A673 (cell line): ENCODE data around the gene HNF1B. TPM values are rescaled to one million over a fixed set of nuclear protein-coding genes. Genes with fewer than 3 reads are reported as not detected.

Source experiments
- BruUV-seq: library from RNA; stranded (reverse); fragments of 400-500 nt; replicated peaks from 2 replicates; lab custom pipeline; 2021; lab: Mats Ljungman, UMichigan
- CTCF ChIA-PET: fragments of 300-600 bp; sonication (Branson Sonifier 250); formaldehyde crosslinking; loops from one replicate; lab custom pipeline; 2022; ENCODE audit warnings: antibody characterized with exemption; lab: Charles Lee
- POLR2A ChIA-PET: fragments of 300-600 bp; sonication (Branson Sonifier 250); formaldehyde crosslinking; loops from one replicate; lab custom pipeline; 2022; ENCODE audit warnings: antibody characterized with exemption; ENCODE audit not compliant: low non-redundant PET; lab: Charles Lee
- DNase-seq: peaks from one replicate; pipeline ENCODE4 v3.0.0-alpha.2; 2015; ENCODE audit warnings: low spot score
- H3K27ac ChIP-seq: fragments of 200-600 bp; sonication (generic); 2 replicates; pipeline ENCODE4 v1.5.1; 2016; ENCODE audit warnings: mixed run types, low read depth, mild to moderate bottlenecking, mixed read lengths, antibody characterized with exemption, low read length; ENCODE audit not compliant: poor library complexity, severe bottlenecking
- H3K27me3 ChIP-seq: fragments of 200-600 bp; sonication (generic); replicated peaks from 2 replicates; pipeline ENCODE4 v1.6.1; 2017; ENCODE audit warnings: mixed run types, low read depth, mild to moderate bottlenecking, mixed read lengths, antibody characterized with exemption, low read length; ENCODE audit not compliant: insufficient read depth, poor library complexity
- H3K36me3 ChIP-seq: fragments of 200-600 bp; sonication (generic); 2 replicates; pipeline ENCODE4 v1.6.1; 2016; ENCODE audit warnings: mixed run types, mild to moderate bottlenecking, mixed read lengths, antibody characterized with exemption, low read length; ENCODE audit not compliant: insufficient read depth, poor library complexity, severe bottlenecking
- H3K4me1 ChIP-seq: fragments of 200-600 bp; sonication (generic); 2 replicates; pipeline ENCODE4 v1.6.1; 2017; ENCODE audit warnings: mixed run types, mild to moderate bottlenecking, mixed read lengths, antibody characterized with exemption, low read length; ENCODE audit not compliant: insufficient read depth, poor library complexity, severe bottlenecking
- H3K4me3 ChIP-seq: fragments of 200-600 bp; sonication (generic); 2 replicates; pipeline ENCODE4 v1.5.1; 2016; ENCODE audit warnings: low read depth, mixed run types, mild to moderate bottlenecking, mixed read lengths, low read length; ENCODE audit not compliant: poor library complexity, severe bottlenecking
- H3K9me3 ChIP-seq: fragments of 200-600 bp; sonication (generic); 2 replicates; pipeline ENCODE4 v1.6.1; 2016; ENCODE audit warnings: mixed run types, low read depth, mild to moderate bottlenecking, mixed read lengths, antibody characterized with exemption, low read length; ENCODE audit not compliant: poor library complexity, severe bottlenecking
- EZH2 ChIP-seq: fragments of 200-600 bp; sonication (generic); IDR thresholded peaks from 2 replicates; pipeline ENCODE4 v1.6.1; 2017; ENCODE audit warnings: borderline replicate concordance, low read depth, mild to moderate bottlenecking, mixed read lengths, antibody characterized with exemption, low read length; ENCODE audit not compliant: poor library complexity, severe bottlenecking
- intact Hi-C: fragments of 100-400 bp; cut with micrococcal nuclease; formaldehyde crosslinking; loops from one replicate; pipeline ENCODE4 v1.10.0; 2022; ENCODE audit not compliant: unreplicated experiment
- total RNA-seq: library from RNA; stranded (reverse); gene quantifications from 2 replicates; pipeline ENCODE4 v1.2.3, GENCODE V29; 2021
- TF ChIP-seq, protein P1 (sequence below): fragments of 300-800, 200-600 bp; sonication (generic); conservative IDR thresholded peaks from 2 replicates; pipeline ENCODE4 v1.5.1; 2017; ENCODE audit warnings: low read depth, mild to moderate bottlenecking, antibody characterized with exemption, low read length, moderate library complexity, mixed read lengths

The HNF1B gene
- total RNA-seq, 1 experiment from 2014 or later, result not detected

DNA sequence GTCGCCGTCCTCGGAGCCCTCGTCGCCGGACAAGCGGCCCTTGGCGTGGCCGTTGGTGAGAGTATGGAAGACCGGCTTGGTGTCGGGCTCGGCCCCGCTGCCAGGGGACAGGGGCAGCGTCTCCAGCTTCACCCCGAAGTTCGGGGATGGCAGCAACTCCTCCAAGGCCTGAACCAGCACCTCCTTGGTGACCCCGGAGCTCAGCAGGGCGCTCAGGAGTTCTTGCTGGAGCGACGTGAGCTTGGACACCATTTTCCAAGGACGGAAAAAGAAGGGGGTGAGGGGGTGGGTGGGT is 279 bp downstream of the HNF1B start:
- Histone ChIP-seq H3K4me1 (no peaks in the 10 kb centered on the region), H3K27ac (no peak overlapping the region), H3K27me3 (peaks cover 87% of the 10 kb centered on the region), H3K36me3 (no peaks in the 10 kb centered on the region), H3K9me3 (no peaks in the 10 kb centered on the region), H3K4me3 (no peak overlapping the region)
- CTCF ChIA-PET, result no interaction called here
- intact Hi-C loops, result no loop called here
- TF ChIP-seq, protein P1, sequence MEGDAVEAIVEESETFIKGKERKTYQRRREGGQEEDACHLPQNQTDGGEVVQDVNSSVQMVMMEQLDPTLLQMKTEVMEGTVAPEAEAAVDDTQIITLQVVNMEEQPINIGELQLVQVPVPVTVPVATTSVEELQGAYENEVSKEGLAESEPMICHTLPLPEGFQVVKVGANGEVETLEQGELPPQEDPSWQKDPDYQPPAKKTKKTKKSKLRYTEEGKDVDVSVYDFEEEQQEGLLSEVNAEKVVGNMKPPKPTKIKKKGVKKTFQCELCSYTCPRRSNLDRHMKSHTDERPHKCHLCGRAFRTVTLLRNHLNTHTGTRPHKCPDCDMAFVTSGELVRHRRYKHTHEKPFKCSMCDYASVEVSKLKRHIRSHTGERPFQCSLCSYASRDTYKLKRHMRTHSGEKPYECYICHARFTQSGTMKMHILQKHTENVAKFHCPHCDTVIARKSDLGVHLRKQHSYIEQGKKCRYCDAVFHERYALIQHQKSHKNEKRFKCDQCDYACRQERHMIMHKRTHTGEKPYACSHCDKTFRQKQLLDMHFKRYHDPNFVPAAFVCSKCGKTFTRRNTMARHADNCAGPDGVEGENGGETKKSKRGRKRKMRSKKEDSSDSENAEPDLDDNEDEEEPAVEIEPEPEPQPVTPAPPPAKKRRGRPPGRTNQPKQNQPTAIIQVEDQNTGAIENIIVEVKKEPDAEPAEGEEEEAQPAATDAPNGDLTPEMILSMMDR, result no peak
- TF ChIP-seq EZH2, result peak; percentile 63
- BruUV-seq, result no TSS peak
- POLR2A ChIA-PET, result no interaction called here
- DNase-seq, result no peak

DNA sequence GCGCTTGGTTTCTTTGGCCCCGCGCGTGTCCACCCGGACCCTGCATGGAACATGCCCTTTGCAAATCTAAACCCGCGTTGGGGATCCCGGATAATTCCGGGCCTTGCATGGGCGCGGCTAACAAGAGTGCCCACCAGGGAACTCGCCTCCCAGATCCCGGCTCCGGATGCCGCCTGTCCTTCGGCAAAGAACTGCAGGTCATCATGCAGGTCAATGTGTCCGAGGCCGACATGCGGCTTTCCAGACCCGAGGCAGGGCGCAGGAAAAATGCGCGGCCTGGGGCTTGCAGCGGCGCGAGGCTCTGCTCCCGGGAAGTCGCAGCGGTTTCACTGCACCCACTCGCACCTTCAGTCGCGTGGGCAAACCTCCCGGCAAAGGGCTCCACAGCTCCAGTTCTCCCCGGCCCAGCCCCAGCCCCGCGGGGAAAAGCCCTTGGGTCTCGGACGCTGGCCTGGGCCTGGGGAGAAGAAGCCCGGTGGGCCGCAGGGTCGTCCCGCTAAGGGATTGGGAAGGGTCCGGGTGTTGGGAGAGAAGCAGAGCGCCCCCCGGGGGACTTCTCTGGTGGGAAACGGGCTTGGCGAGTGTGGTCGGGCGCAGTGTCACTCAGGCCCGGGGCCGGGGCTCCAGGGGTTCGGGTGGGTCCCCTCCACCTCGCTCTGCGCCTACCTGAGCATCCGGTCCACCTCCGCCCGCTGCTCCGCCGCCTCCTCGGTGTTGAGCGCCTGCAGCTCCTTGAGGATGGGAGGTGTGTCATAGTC is 805 bp downstream of the HNF1B start:
- BruUV-seq, result no TSS peak
- ChIA-PET POLR2A (no interaction called here), CTCF (no interaction called here)
- Histone ChIP-seq H3K9me3 (no peaks in the 10 kb centered on the region), H3K4me3 (no peak overlapping the region), H3K27ac (no peak overlapping the region), H3K27me3 (peaks cover 92% of the 10 kb centered on the region), H3K36me3 (no peaks in the 10 kb centered on the region), H3K4me1 (no peaks in the 10 kb centered on the region)
- DNase-seq, result no peak
- intact Hi-C loops, result no loop called here
- TF ChIP-seq, protein P1, result no peak
- peak; percentile 95 for TF ChIP-seq EZH2

DNA sequence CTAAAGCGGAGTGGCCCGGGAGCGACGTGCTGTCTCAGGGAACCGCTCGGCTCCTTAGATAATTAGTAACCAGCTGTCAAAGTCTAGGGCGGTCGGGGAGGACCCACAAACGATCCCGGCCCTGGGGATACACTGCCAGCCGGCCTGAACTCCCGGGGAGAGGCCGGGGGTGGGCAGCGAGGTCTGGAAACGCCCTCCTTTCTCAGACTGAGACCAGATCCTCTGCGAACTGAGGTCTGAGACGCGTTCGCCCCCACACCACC is 1.3 kb downstream of the HNF1B start:
- Histone ChIP-seq H3K27ac (no peak overlapping the region), H3K4me3 (no peak overlapping the region), H3K36me3 (no peaks in the 10 kb centered on the region), H3K27me3 (peaks cover 97% of the 10 kb centered on the region), H3K4me1 (no peaks in the 10 kb centered on the region), H3K9me3 (no peaks in the 10 kb centered on the region)
- intact Hi-C loops, result no loop called here
- no peak for DNase-seq
- BruUV-seq, result no TSS peak
- CTCF ChIA-PET, result no interaction called here
- no peak for TF ChIP-seq EZH2
- TF ChIP-seq, protein P1, result no peak
- POLR2A ChIA-PET, result no interaction called here
